GM12801 (cell line): ENCODE measurements around the gene MORN1.

ENCODE experiments used
- TF ChIP-seq, protein P1 (sequence below): IDR thresholded peaks from one replicate; pipeline ENCODE4 v1.5.1; 2011; ENCODE audit warnings: control low read depth; ENCODE audit not compliant: insufficient read length; ENCODE audit errors: extremely low read depth

The MORN1 gene

GRCh38 chr1:2435091-2435490 lies 43.7 kb upstream of the MORN1 start:
- TF ChIP-seq, protein P1, sequence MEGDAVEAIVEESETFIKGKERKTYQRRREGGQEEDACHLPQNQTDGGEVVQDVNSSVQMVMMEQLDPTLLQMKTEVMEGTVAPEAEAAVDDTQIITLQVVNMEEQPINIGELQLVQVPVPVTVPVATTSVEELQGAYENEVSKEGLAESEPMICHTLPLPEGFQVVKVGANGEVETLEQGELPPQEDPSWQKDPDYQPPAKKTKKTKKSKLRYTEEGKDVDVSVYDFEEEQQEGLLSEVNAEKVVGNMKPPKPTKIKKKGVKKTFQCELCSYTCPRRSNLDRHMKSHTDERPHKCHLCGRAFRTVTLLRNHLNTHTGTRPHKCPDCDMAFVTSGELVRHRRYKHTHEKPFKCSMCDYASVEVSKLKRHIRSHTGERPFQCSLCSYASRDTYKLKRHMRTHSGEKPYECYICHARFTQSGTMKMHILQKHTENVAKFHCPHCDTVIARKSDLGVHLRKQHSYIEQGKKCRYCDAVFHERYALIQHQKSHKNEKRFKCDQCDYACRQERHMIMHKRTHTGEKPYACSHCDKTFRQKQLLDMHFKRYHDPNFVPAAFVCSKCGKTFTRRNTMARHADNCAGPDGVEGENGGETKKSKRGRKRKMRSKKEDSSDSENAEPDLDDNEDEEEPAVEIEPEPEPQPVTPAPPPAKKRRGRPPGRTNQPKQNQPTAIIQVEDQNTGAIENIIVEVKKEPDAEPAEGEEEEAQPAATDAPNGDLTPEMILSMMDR: no peak

GRCh38 chr1:2433936-2434655 lies 42.7 kb upstream of the MORN1 start:
- TF ChIP-seq, protein P1: no peak

DNA sequence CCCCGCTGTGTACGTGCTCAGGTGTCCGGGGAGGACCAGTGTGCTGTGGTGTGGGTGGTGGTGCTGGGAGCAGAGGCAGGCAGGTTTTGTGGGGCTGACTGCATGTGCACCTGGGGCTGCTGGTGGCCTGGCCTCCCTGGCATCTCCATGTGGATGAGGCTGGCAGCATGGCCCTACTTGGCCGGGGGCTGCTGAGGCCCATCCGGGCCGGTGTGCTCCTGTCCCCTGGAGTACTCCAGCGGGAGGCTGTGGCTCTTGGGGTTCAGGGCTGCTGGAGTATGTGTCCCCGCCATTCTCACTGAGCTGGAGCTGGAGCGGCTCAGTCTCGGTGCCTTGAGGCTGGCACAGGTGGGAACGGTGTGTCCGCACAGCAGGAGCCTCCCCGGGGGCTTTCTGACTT lies 41.8 kb upstream of the MORN1 start:
- TF ChIP-seq, protein P1: no peak

DNA sequence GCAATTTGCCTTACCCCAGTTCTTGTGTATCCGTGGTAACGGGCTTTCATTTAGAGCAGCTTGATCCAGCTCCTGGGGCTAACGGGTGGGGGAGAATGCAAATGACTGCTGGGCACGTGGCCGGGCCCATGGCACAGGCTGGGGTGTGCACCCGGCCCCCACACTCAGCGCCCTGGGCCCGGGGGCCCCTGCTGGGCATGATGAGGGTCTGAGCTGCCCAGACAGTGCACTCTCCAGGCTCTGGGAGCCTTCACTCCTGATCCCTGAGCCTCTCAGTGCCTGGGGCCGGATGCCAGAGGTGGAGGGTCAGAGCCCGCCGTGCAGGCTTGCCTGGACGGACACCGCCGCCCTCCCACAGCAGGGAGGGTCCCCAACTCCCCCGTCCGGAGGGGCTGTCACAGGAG lies 41.1 kb upstream of the MORN1 start:
- TF ChIP-seq, protein P1: no peak

- TF ChIP-seq, protein P1: no peak
These were observed 40.2 kb upstream of the MORN1 start for GRCh38 chr1:2431518-2431917.

- TF ChIP-seq, protein P1: no peak
These were observed 39.7 kb upstream of the MORN1 start for GRCh38 chr1:2431103-2431502.

DNA sequence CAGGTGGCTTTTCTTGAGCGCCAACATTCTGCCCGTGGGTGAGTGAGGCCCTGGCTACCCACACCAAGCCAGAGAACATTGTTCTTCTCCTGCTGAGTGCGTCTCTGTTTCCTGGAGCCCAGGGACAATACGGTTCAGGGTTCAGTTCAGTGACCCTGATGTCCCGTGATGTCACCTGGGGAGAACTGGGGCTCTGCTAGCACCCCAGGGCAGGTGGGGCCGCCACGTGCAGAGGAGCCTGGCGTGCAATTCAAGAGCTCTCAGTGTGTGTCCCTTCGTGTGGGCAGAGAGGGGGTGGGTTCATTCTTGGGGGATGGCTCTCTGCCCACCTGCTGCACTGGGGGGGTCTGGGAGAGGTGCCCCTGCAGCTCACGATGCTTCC lies 39.2 kb upstream of the MORN1 start:
- TF ChIP-seq, protein P1: no peak
